PC-3 (cell line): ENCODE data around the gene GJB5. TPM values are rescaled to one million over a fixed set of nuclear protein-coding genes. Genes with fewer than 3 reads are reported as not detected.
"Not testable (repeated sequence)": the region's sequence is repeated elsewhere in the genome, so short reads cannot be mapped to it uniquely, and the experiment has no call there.

ENCODE experiments used
- ATAC-seq: fragments of 200-7000 bp; cut with Tn5 transposase; 2 replicates; pipeline ENCODE4 v1.9.1; 2020; ENCODE audit warnings: mild to moderate bottlenecking, moderate library complexity
- BruUV-seq: library from RNA; stranded (reverse); fragments of 400-500 nt; replicated peaks from 2 replicates; lab custom pipeline; 2021; lab: Mats Ljungman, UMichigan
- CTCF ChIA-PET: fragments of 300-600 bp; sonication (Branson Sonifier 250); formaldehyde crosslinking; loops from one replicate; lab custom pipeline; 2022; ENCODE audit warnings: antibody characterized with exemption; lab: Charles Lee
- POLR2A ChIA-PET: fragments of 300-600 bp; sonication (Branson Sonifier 250); formaldehyde crosslinking; loops from one replicate; lab custom pipeline; 2022; ENCODE audit warnings: antibody characterized with exemption; ENCODE audit not compliant: unreplicated experiment; lab: Charles Lee
- DNase-seq: peaks from one replicate; pipeline ENCODE4 v3.0.0-alpha.2; 2015
- H2AFZ ChIP-seq: fragments of 300-600 bp; sonication (generic); 2 replicates; pipeline ENCODE4 v1.6.0; 2016; ENCODE audit warnings: antibody characterized with exemption, low read length
- H3F3A ChIP-seq: fragments of 300-600 bp; sonication (generic); one replicate; pipeline ENCODE4 v1.6.0; 2017; ENCODE audit warnings: antibody characterized with exemption, low read length, control low read depth, mild to moderate bottlenecking; ENCODE audit not compliant: unreplicated experiment
- H3K27ac ChIP-seq: fragments of 300-600 bp; sonication (generic); 2 replicates; pipeline ENCODE4 v1.5.1; 2016; ENCODE audit warnings: mild to moderate bottlenecking, low read length
- H3K27me3 ChIP-seq: fragments of 300-600 bp; sonication (generic); 2 replicates; pipeline ENCODE4 v1.6.1; 2016; ENCODE audit warnings: low read length, mixed read lengths
- H3K36me3 ChIP-seq: fragments of 300-600 bp; sonication (generic); 2 replicates; pipeline ENCODE4 v1.6.1; 2016; ENCODE audit warnings: low read depth, mixed run types, low read length, mixed read lengths
- H3K4me1 ChIP-seq: fragments of 300-600 bp; sonication (generic); 2 replicates; pipeline ENCODE4 v1.5.1; 2016; ENCODE audit warnings: low read length; ENCODE audit not compliant: insufficient read depth
- H3K4me2 ChIP-seq: fragments of 300-600 bp; sonication (generic); 2 replicates; pipeline ENCODE4 v1.6.0; 2016; ENCODE audit warnings: low read length
- H3K4me3 ChIP-seq: fragments of 300-600 bp; sonication (generic); 2 replicates; pipeline ENCODE4 v1.5.1; 2016; ENCODE audit warnings: mild to moderate bottlenecking, low read length, mixed read lengths
- H3K79me2 ChIP-seq: fragments of 300-600 bp; sonication (generic); 2 replicates; pipeline ENCODE4 v1.6.1; 2017; ENCODE audit warnings: low read length, mixed read lengths
- H3K9ac ChIP-seq: fragments of 300-600 bp; sonication (generic); 2 replicates; pipeline ENCODE4 v1.6.0; 2016; ENCODE audit warnings: mild to moderate bottlenecking, low read length
- H3K9me2 ChIP-seq: fragments of 300-600 bp; sonication (generic); replicated peaks from 2 replicates; pipeline ENCODE4 v1.6.1; 2016; ENCODE audit warnings: mixed run types, low read length, mixed read lengths
- H3K9me3 ChIP-seq: fragments of 300-600 bp; sonication (generic); 2 replicates; pipeline ENCODE4 v1.6.1; 2016; ENCODE audit warnings: low read length, mixed read lengths
- H4K20me1 ChIP-seq: fragments of 300-600 bp; sonication (generic); 2 replicates; pipeline ENCODE4 v1.6.1; 2016; ENCODE audit warnings: low read length, mixed read lengths
- EZH2 ChIP-seq: fragments of 300-600 bp; sonication (generic); IDR thresholded peaks from one replicate; pipeline ENCODE4 v1.6.1; 2017; ENCODE audit warnings: antibody characterized with exemption, mild to moderate bottlenecking, low read length; ENCODE audit not compliant: unreplicated experiment
- EZH2phosphoT487 ChIP-seq: fragments of 300-600 bp; sonication (generic); IDR thresholded peaks from 2 replicates; pipeline ENCODE4 v1.6.1; 2018; ENCODE audit warnings: mild to moderate bottlenecking, antibody characterized with exemption, low read length, borderline replicate concordance
- intact Hi-C: fragments of 100-400 bp; cut with micrococcal nuclease; formaldehyde crosslinking; loops from 2 replicates; pipeline ENCODE4 v1.9.0; 2023
- total RNA-seq: library from RNA; depleted of rRNA; stranded (reverse); fragments of >200 nt; gene quantifications from 2 replicates; pipeline ENCODE4 v1.2.3, GENCODE V29; 2014
- TF ChIP-seq, protein P1 (sequence below): fragments of 300-600 bp; sonication (generic); conservative IDR thresholded peaks from 2 replicates; pipeline ENCODE4 v1.5.1; 2017; ENCODE audit warnings: antibody characterized with exemption, low read depth, mild to moderate bottlenecking, low read length

GJB5 gene
- total RNA-seq, 1 experiment from 2014 or later, result 7.2 TPM

- Histone ChIP-seq H3K4me3 (no peak overlapping the region), H4K20me1 (no peaks in the 10 kb centered on the region), H3F3A (no peaks in the 10 kb centered on the region), H3K4me1 (no peaks in the 10 kb centered on the region), H3K27me3 (peaks cover 35% of the 10 kb centered on the region), H3K9me2 (no peaks in the 10 kb centered on the region), H3K79me2 (no peaks in the 10 kb centered on the region), H3K9ac (no peak overlapping the region), H2AFZ (no peak overlapping the region), H3K4me2 (no peak overlapping the region), H3K36me3 (no peaks in the 10 kb centered on the region), H3K9me3 (no peaks in the 10 kb centered on the region), H3K27ac (no peak overlapping the region)
- CTCF ChIA-PET, result no interaction called here
- ATAC-seq (no peak), DNase-seq (no peak)
- POLR2A ChIA-PET, result interaction anchor here (0.6 kb wide), 1 partner anchor 1001 kb away, joined by 3 read pairs; no protein-coding TSS in a partner anchor
- intact Hi-C loops, result no loop called here
- BruUV-seq, result no TSS peak
- TF ChIP-seq EZH2, result no peak
Observed at GRCh38 chr1:34736692-34737091, 18.2 kb upstream of the GJB5 start.

DNA sequence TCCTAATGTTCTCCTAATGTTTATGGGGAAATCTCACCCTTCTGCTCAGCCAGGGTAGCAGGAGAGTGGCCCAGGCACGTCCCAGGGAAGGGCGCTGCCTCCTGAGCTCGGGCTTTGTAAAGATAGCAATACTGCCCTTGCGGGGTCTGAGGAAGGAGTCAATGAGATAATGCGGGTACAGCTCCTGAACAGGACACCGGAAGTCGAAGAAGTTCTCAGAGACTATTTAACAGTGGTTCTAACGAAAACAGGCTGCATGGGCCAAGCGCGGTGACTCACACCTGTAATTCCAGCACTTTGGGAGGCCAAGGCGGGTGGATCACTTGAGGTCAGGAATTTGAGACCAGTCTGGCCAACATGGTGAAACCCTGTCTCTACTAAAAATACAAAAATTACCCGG is 17.6 kb upstream of the GJB5 start:
- ATAC-seq, CTCF ChIA-PET, intact Hi-C loops: not testable (repeated sequence)

DNA sequence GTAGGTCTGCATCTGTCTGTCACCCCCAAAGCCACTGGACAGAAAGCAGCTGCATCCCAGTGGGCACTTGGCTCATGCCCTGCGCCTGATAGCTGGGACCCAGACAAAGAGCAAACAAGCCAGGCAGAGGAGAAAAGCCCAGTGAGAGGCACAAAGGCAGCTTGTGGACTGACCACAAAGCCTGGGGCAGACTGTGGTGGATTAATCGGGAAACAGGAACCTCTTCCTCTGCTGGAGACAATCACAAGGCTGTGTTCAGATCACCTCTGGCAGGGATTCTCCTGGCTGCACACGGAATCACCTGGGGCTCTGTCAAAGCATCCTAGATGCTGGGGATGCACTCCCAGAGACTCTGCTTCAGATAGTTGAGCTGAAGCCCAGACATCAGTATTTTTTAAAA is 15.2 kb upstream of the GJB5 start:
- intact Hi-C loops, result loop anchor here (5.0 kb wide), 1 partner anchor 627 kb away; no protein-coding TSS in a partner anchor
- Histone ChIP-seq H3K4me2 (no peak overlapping the region), H3K36me3 (no peaks in the 10 kb centered on the region), H3K27me3 (peaks cover 17% of the 10 kb centered on the region), H3K79me2 (no peaks in the 10 kb centered on the region), H3F3A (no peaks in the 10 kb centered on the region), H3K9me2 (no peaks in the 10 kb centered on the region), H3K9ac (no peak overlapping the region), H3K4me3 (no peak overlapping the region), H2AFZ (no peak overlapping the region), H3K9me3 (no peaks in the 10 kb centered on the region), H4K20me1 (no peaks in the 10 kb centered on the region), H3K4me1 (peaks cover 3% of the 10 kb centered on the region; the same call in 1 of the 2 replicates), H3K27ac (no peak overlapping the region)
- BruUV-seq, result no TSS peak
- ATAC-seq, result no peak
- POLR2A ChIA-PET, result no interaction called here
- CTCF ChIA-PET, result no interaction called here
- no peak for DNase-seq
- TF ChIP-seq, protein P1, sequence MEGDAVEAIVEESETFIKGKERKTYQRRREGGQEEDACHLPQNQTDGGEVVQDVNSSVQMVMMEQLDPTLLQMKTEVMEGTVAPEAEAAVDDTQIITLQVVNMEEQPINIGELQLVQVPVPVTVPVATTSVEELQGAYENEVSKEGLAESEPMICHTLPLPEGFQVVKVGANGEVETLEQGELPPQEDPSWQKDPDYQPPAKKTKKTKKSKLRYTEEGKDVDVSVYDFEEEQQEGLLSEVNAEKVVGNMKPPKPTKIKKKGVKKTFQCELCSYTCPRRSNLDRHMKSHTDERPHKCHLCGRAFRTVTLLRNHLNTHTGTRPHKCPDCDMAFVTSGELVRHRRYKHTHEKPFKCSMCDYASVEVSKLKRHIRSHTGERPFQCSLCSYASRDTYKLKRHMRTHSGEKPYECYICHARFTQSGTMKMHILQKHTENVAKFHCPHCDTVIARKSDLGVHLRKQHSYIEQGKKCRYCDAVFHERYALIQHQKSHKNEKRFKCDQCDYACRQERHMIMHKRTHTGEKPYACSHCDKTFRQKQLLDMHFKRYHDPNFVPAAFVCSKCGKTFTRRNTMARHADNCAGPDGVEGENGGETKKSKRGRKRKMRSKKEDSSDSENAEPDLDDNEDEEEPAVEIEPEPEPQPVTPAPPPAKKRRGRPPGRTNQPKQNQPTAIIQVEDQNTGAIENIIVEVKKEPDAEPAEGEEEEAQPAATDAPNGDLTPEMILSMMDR, result no peak
- TF ChIP-seq EZH2, result no peak
- TF ChIP-seq EZH2phosphoT487, result no peak

More for the DNA sequence above, 17.6 kb upstream of the GJB5 start:
- H3K27ac ChIP-seq, H2AFZ ChIP-seq, POLR2A ChIA-PET, H3K4me3 ChIP-seq, H3F3A ChIP-seq, H3K9me2 ChIP-seq, H3K79me2 ChIP-seq, H4K20me1 ChIP-seq, H3K36me3 ChIP-seq, H3K9me3 ChIP-seq, H3K9ac ChIP-seq, BruUV-seq, H3K4me1 ChIP-seq, H3K4me2 ChIP-seq: not testable (repeated sequence)
- peaks cover 35% of the 10 kb centered on the region for H3K27me3 ChIP-seq
- peak; percentile 14 for DNase-seq
